HTERT RPE-1 (cell line): Measurements from ENCODE around the gene BZW2.

ENCODE experiments used
- in situ Hi-C: fragments of 300-500 bp; cut with MboI; formaldehyde crosslinking; loops from 4 replicates; pipeline ENCODE4 v1.14.3; 2020; ENCODE audit warnings: low sequenced_read_pairs

Gene BZW2

GRCh38 chr7:16712916-16713315 is 66.9 kb downstream of the BZW2 start:
- in situ Hi-C loops: no loop called here

- in situ Hi-C loops: no loop called here
Observed at GRCh38 chr7:16715928-16716327, 69.9 kb downstream of the BZW2 start.

- in situ Hi-C loops: no loop called here
Observed at GRCh38 chr7:16718111-16718656, 72.2 kb downstream of the BZW2 start.

DNA sequence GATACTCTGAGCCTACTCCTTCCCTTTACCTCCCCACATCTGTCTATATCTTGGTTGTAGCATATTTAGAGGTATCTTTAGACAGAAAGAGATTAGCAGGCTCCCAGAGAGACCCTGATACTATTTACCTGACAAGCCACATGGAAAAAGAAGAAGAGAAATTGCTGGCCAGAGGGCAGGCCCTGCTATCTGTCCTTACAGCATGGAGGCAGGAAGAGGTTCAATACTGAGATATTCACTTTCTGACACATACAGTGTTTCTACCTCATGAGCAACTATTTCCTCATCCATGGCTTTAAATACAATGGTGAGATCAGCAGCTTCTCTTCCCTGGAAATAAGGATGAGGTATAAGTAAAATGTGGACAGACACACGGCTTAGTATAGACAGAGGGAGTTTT is 73.7 kb downstream of the BZW2 start:
- in situ Hi-C loops: no loop called here

- in situ Hi-C loops: no loop called here
Observed at GRCh38 chr7:16721541-16721940, 75.6 kb downstream of the BZW2 start.

- in situ Hi-C loops: no loop called here
Observed at GRCh38 chr7:16724344-16724743, 78.4 kb downstream of the BZW2 start.

DNA sequence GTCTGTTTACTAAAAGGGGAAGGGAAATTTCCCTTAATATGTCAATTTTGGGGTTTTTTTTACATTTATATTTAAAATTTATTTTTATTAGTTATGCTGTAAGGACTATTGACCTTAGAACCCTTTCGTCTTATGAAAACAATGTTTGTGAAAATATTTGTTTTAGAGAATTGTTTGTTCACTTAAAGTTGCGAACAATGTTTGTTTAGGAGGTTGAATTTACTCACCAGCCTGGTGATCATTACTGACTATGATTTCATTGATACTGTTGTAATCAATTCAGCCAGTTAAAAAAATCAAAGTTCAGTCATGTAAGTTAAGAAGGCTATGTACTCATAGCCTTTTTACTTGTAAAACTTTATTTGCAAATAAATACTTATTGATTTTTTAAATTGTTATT is 80.2 kb downstream of the BZW2 start:
- in situ Hi-C loops: no loop called here

- in situ Hi-C loops: no loop called here
Observed at GRCh38 chr7:16727736-16728135, 81.8 kb downstream of the BZW2 start.

DNA sequence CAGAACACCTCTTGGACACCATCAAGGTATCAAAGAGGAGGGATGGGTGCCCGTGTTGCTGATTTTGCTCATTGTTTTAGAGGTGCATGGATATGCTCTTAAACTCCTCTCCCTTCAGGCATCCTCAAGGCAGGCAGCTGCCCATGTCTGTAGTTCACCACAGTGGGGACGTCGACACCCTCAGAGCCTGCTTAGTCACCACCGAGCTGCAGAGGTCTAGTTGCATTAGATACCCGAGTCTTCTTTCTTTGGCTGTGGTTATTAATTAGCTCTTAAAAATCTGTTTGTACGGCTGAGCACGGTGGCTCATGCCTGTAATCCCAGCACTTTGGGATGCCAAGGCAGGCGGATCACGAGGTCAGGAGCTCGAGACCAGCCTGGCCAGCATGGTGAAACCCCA is 82.8 kb downstream of the BZW2 start:
- in situ Hi-C loops: no loop called here

DNA sequence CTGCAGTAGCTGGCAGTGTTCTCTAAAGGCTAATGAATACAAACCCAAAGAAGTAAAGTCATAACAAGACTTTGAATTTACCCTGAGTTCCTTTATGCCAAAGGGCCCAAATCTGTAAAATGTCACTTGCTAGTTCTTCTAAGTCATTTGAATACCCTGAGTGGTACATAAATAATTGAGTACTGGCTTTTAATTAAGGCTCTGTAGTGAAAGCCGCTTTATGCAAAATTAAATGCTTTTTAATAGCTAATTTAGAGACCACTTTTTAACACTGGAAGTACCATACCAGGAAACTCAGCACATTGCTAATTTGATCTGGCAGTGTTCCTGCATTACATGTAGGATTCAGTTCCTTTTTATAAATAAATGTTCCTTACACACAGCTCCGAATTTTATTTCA is 83.6 kb downstream of the BZW2 start:
- in situ Hi-C loops: no loop called here

- in situ Hi-C loops: no loop called here
Observed at GRCh38 chr7:16730937-16731336, 85.0 kb downstream of the BZW2 start.

- in situ Hi-C loops: no loop called here
Observed at GRCh38 chr7:16732828-16733227, 86.8 kb downstream of the BZW2 start.

DNA sequence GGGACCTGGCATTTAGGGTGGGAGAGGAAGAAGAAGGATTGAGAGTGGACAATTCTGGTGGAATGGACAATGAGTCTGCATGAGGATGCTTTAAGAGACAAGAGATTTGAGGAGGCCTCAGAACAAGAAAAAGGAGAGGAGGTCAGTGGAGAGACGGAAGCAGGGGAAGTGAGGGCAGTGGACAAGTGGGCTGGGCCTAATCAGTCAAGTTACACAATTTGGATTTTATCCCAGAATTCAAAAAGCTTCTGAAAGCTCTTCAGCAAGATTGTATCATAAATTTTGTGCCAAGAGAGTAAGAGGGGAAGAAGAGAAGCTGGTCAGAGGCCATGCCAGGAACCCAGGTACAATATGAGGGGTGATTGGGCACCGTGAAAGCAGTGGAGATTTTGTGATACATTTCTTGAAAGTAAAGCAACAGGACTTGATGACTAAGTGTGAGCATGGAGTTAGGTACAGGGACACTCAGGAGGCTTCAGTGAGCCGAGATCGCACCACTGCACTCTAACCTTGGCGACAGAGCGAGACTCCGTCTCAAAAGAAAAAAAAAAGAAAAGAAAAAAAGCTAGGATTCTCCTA is 88.3 kb downstream of the BZW2 start:
- in situ Hi-C loops: no loop called here

DNA sequence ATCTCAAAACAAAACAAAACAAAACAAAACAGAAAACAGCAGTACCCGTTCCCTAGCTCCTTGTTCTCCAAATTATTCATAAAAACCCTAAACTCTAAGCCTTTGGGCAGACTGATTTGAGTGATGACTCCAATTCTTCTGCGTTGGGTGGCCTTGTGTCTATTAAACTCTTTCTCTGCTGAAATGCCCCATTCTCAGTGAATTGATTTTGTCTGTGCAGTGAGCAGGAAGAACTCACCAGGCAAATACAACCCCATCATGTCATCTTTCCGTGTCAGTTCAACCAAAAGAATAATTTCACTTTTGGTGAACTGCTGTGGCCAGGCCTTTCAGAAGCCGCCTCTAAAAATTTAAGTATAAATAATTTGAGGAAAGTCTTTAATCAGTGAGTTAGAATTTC is 89.0 kb downstream of the BZW2 start:
- in situ Hi-C loops: no loop called here

DNA sequence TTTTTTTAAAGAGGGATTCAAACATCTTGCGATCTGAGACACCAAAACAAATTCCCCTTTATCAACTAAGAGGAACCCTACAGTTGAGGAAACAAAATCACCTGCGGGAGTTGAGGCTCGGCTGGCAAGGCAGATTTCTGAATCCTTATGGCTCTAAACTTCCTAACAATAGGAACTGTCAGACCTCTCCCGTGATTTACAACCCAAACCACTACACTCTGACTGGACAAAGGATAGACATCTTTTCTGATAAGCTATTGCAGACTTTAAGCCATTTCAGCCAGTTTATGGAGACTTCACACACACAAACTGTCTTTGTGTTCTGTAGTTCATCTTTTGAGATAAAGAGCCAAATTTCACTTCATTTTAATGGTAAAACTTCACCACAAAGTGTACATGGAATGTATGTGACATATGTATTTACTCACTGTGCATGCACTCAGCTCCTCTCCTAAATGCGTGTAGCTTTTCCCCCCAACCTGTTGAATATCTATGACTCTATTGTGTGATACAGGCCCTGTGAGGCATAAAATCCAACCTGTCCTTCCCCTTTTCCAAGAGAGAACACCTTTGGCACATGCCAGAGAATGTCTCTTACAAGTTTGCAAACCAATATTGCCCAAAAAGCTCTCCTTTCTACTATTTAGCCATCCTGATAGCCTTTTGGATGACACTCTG is 92.2 kb downstream of the BZW2 start:
- in situ Hi-C loops: no loop called here

GRCh38 chr7:16739863-16740622 is 94.1 kb downstream of the BZW2 start:
- in situ Hi-C loops: no loop called here

DNA sequence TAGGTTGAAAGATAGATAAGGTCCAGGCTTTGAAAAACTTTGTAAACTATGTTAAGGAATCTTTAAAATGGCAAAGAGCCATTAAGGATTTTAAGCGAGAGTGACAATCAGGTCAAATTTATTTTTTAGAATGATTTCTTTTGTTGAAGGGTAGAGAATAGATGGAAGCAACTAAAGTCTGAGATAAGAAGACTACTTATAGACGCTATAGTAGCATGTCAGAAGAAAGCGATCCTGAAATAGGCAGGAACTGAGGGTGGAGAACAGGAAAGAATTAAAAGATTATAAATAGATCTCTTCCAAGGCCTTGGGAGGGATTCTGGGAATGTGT is 94.6 kb downstream of the BZW2 start:
- in situ Hi-C loops: no loop called here

DNA sequence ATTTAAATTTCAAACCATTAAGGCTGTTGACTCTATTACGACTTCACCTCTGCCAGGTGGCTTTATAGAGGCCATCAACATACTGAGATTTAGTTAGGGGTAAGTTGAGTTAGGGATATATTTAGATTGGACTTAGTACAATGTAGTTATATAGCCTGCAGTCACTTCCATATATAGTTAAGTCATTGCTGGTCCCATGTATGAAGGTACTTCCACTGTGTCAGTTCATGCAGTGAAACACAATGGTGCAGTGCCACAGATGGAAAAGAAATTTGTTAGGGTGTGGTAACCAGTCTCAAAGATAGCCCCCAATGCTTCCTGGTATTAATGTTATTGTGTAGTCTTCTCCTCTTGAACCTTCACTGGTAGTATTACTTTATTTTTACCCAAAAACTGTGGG is 95.0 kb downstream of the BZW2 start:
- in situ Hi-C loops: no loop called here

- in situ Hi-C loops: no loop called here
Observed at GRCh38 chr7:16741676-16742075, 95.7 kb downstream of the BZW2 start.

GRCh38 chr7:16742547-16742946 is 96.6 kb downstream of the BZW2 start:
- in situ Hi-C loops: no loop called here

GRCh38 chr7:16743236-16743635 is 97.3 kb downstream of the BZW2 start:
- in situ Hi-C loops: no loop called here
